Naive thymus-derived CD8-positive, alpha-beta T cell (primary cell): ENCODE data around the gene NGRN. TPM values are rescaled to one million over a fixed set of nuclear protein-coding genes. Genes with fewer than 3 reads are reported as not detected.
"Not testable (repeated sequence)": the region's sequence is repeated elsewhere in the genome, so short reads cannot be mapped to it uniquely, and the experiment has no call there.

Experiments
- ATAC-seq, 2 donors: fragments of 150-1000 bp; cut with Tn5 transposase in 1 of 2; sonication (Bioruptor Pico), chemical (Tn5 transposase) in 1 of 2; 1 replicate in 1 of 2; 2 replicates in 1 of 2; pipeline ENCODE4 v1.10.0; 2021; ENCODE audit warnings: mild to moderate bottlenecking in 2 of 2, moderate library complexity in 2 of 2
- POLR2A ChIA-PET: fragments of 350-600 bp; sonication (Branson Sonifier 250); formaldehyde crosslinking; loops from one replicate; lab custom pipeline; 2021; ENCODE audit warnings: antibody characterized with exemption; lab: Charles Lee
- DNase-seq, 10 donors: peaks; one replicate each; pipeline versions ENCODE4 v3.0.0 to v3.0.0-alpha.2; 2020 to 2022
- H3K27ac Mint-ChIP-seq, 10 donors: one replicate each; pipeline ENCODE4 v1.8.0; 2020 to 2022; ENCODE audit warnings: mild to moderate bottlenecking in 10 of 10, mixed read lengths in 10 of 10, moderate library complexity in 4 of 10, inconsistent platforms in 1 of 10
- H3K27me3 Mint-ChIP-seq, 5 donors: one replicate each; pipeline ENCODE4 v1.8.0; 2021 to 2022; ENCODE audit warnings: mixed read lengths in 5 of 5
- H3K36me3 Mint-ChIP-seq, 3 donors: one replicate each; pipeline ENCODE4 v1.8.0; 2020 to 2022; ENCODE audit warnings: mixed read lengths in 3 of 3, mild to moderate bottlenecking in 2 of 3, inconsistent platforms in 1 of 3
- H3K4me1 Mint-ChIP-seq, 4 donors: one replicate each; pipeline ENCODE4 v1.8.0; 2021 to 2022; ENCODE audit warnings: mixed read lengths in 4 of 4
- H3K4me3 Mint-ChIP-seq, 10 donors: one replicate each; pipeline ENCODE4 v1.8.0; 2020 to 2022; ENCODE audit warnings: mild to moderate bottlenecking in 10 of 10, mixed read lengths in 10 of 10, moderate library complexity in 6 of 10, inconsistent platforms in 1 of 10
- H3K9me3 Mint-ChIP-seq, 9 donors: one replicate each; pipeline ENCODE4 v1.8.0; 2020 to 2022; ENCODE audit warnings: mixed read lengths in 9 of 9, mild to moderate bottlenecking in 3 of 9, inconsistent platforms in 1 of 9, moderate library complexity in 1 of 9
- polyA plus RNA-seq, 3 donors: library from polyadenylated mRNA; unstranded; fragments of 300-500 nt; fragmentation: Illumina TruSeq; gene quantifications; one replicate each; pipeline ENCODE4 v1.2.3, GENCODE V29; 2021
- total RNA-seq, 8 experiments: library from RNA in 2 of 8; stranded (reverse) in 2 of 8; gene quantifications; one replicate each; pipeline ENCODE4 v1.2.3 and lab custom pipeline; 2021 to 2026

NGRN gene
- total and polyA plus RNA-seq, 5 experiments from 2014 or later = 25.9 to 53.3 (median 42.9) TPM

GRCh38 chr15:90291679-90292356 is 26.3 kb downstream of the NGRN start:
- ATAC-seq = no peak
- peaks cover 4 to 7% (median 6%) of the 10 kb centered on the region in 4 donors for H3K4me1 Mint-ChIP-seq
- H3K9me3 Mint-ChIP-seq = no peaks in the 10 kb centered on the region
- H3K4me3 Mint-ChIP-seq = no peak overlapping the region
- no peak overlapping the region for H3K27ac Mint-ChIP-seq
- POLR2A ChIA-PET = interaction anchor here (0.5 kb wide), 1 partner anchor 201 kb away, joined by 6 read pairs; no protein-coding TSS in a partner anchor
- peaks cover 0 to 16% (median 5%) of the 10 kb centered on the region in 5 donors for H3K27me3 Mint-ChIP-seq
- no peaks in the 10 kb centered on the region for H3K36me3 Mint-ChIP-seq
- DNase-seq = no peak

- not testable (repeated sequence) for H3K36me3 Mint-ChIP-seq, H3K27ac Mint-ChIP-seq, H3K4me1 Mint-ChIP-seq, H3K4me3 Mint-ChIP-seq, H3K9me3 Mint-ChIP-seq
- POLR2A ChIA-PET = interaction anchor here (0.6 kb wide), 1 partner anchor 15 kb away, joined by 3 read pairs; no protein-coding TSS in a partner anchor
- DNase-seq = peak; percentile 23 to 78 (median 60)
- peaks cover 0 to 16% (median 5%) of the 10 kb centered on the region in 5 donors for H3K27me3 Mint-ChIP-seq
- ATAC-seq = peak in 1 of 2 donors; percentile 53
Measured at GRCh38 chr15:90293040-90293810, 27.8 kb downstream of the NGRN start.

GRCh38 chr15:90294159-90294558 is 28.7 kb downstream of the NGRN start:
- H3K4me1 Mint-ChIP-seq = peaks cover 4 to 7% (median 6%) of the 10 kb centered on the region in 4 donors
- no peak for DNase-seq
- no peak for ATAC-seq
- peaks cover 0 to 16% (median 5%) of the 10 kb centered on the region in 5 donors for H3K27me3 Mint-ChIP-seq
- H3K27ac Mint-ChIP-seq = peak overlapping the region in 1 of 10 donors; percentile 3
- no peaks in the 10 kb centered on the region for H3K36me3 Mint-ChIP-seq
- H3K4me3 Mint-ChIP-seq = no peak overlapping the region
- H3K9me3 Mint-ChIP-seq = no peaks in the 10 kb centered on the region
- POLR2A ChIA-PET = no interaction called here

- DNase-seq = no peak
- H3K9me3 Mint-ChIP-seq = no peaks in the 10 kb centered on the region
- H3K27ac Mint-ChIP-seq = peak overlapping the region in 1 of 10 donors; percentile 3
- H3K36me3 Mint-ChIP-seq = no peaks in the 10 kb centered on the region
- no peak for ATAC-seq
- POLR2A ChIA-PET = no interaction called here
- H3K4me3 Mint-ChIP-seq = no peak overlapping the region
- H3K4me1 Mint-ChIP-seq = peaks cover 4 to 7% (median 6%) of the 10 kb centered on the region in 4 donors
- H3K27me3 Mint-ChIP-seq = peaks cover 0 to 16% (median 5%) of the 10 kb centered on the region in 5 donors
Measured at GRCh38 chr15:90294601-90295269, 29.3 kb downstream of the NGRN start.

- Mint-ChIP-seq H3K9me3 (no peaks in the 10 kb centered on the region), H3K27ac (no peak overlapping the region), H3K4me1 (peaks cover 4 to 7% (median 6%) of the 10 kb centered on the region in 4 donors), H3K27me3 (peaks cover 0 to 16% (median 5%) of the 10 kb centered on the region in 5 donors), H3K36me3 (no peaks in the 10 kb centered on the region), H3K4me3 (no peak overlapping the region)
- ATAC-seq (no peak), DNase-seq (no peak)
- POLR2A ChIA-PET = no interaction called here
Measured at GRCh38 chr15:90295270-90295648, 29.8 kb downstream of the NGRN start.

GRCh38 chr15:90296316-90296884 is 30.9 kb downstream of the NGRN start:
- peaks cover 9 to 13% (median 10%) of the 10 kb centered on the region in 4 donors for H3K4me1 Mint-ChIP-seq
- H3K9me3 Mint-ChIP-seq, POLR2A ChIA-PET, H3K4me3 Mint-ChIP-seq, H3K36me3 Mint-ChIP-seq, H3K27ac Mint-ChIP-seq, ATAC-seq, DNase-seq: not testable (repeated sequence)
- H3K27me3 Mint-ChIP-seq = peaks cover 0 to 16% (median 5%) of the 10 kb centered on the region in 5 donors

GRCh38 chr15:90297021-90297420 is 31.5 kb downstream of the NGRN start:
- peaks cover 0 to 16% (median 5%) of the 10 kb centered on the region in 5 donors for H3K27me3 Mint-ChIP-seq
- H3K9me3 Mint-ChIP-seq = no peaks in the 10 kb centered on the region
- no peak overlapping the region for H3K27ac Mint-ChIP-seq
- ATAC-seq = no peak
- POLR2A ChIA-PET = no interaction called here
- no peak for DNase-seq
- no peak overlapping the region for H3K4me3 Mint-ChIP-seq
- H3K4me1 Mint-ChIP-seq = peaks cover 9 to 15% (median 10%) of the 10 kb centered on the region in 4 donors
- no peaks in the 10 kb centered on the region for H3K36me3 Mint-ChIP-seq

- Mint-ChIP-seq H3K27ac (peak overlapping the region in 2 of 10 donors; percentile 22 to 53), H3K36me3 (no peaks in the 10 kb centered on the region), H3K4me1 (peaks cover 3 to 8% (median 4%) of the 10 kb centered on the region in 4 donors), H3K4me3 (no peak overlapping the region), H3K9me3 (no peaks in the 10 kb centered on the region), H3K27me3 (no peaks in the 10 kb centered on the region)
- ATAC-seq (no peak), DNase-seq (no peak)
- POLR2A ChIA-PET = no interaction called here
Measured at GRCh38 chr15:90300541-90300940, 35.1 kb downstream of the NGRN start.

- Mint-ChIP-seq H3K36me3 (no peaks in the 10 kb centered on the region), H3K9me3 (no peaks in the 10 kb centered on the region), H3K4me3 (no peak overlapping the region), H3K27ac (peak overlapping the region in 1 of 10 donors; percentile 53), H3K27me3 (no peaks in the 10 kb centered on the region), H3K4me1 (peaks cover 3 to 11% (median 9%) of the 10 kb centered on the region in 4 donors)
- POLR2A ChIA-PET = no interaction called here
- ATAC-seq = peak; percentile 43 to 65
- peak; percentile 30 to 77 (median 47) for DNase-seq
Measured at GRCh38 chr15:90300988-90301706, 35.7 kb downstream of the NGRN start.

- H3K27ac Mint-ChIP-seq = no peak overlapping the region
- no peak for ATAC-seq
- H3K36me3 Mint-ChIP-seq = no peaks in the 10 kb centered on the region
Measured at GRCh38 chr15:90301707-90302300, 36.3 kb downstream of the NGRN start.

GRCh38 chr15:90305355-90305754 is 39.9 kb downstream of the NGRN start:
- H3K36me3 Mint-ChIP-seq, H3K27me3 Mint-ChIP-seq, ATAC-seq, H3K27ac Mint-ChIP-seq, DNase-seq, H3K4me3 Mint-ChIP-seq, H3K9me3 Mint-ChIP-seq: not testable (repeated sequence)
- H3K4me1 Mint-ChIP-seq = peaks cover 6 to 28% (median 21%) of the 10 kb centered on the region in 4 donors
- POLR2A ChIA-PET = interaction anchor here (1.0 kb wide), 1 partner anchor 74 kb away, joined by 3 read pairs; no protein-coding TSS in a partner anchor

More at GRCh38 chr15:90301707-90302300, 36.3 kb downstream of the NGRN start:
- Mint-ChIP-seq H3K9me3 (no peaks in the 10 kb centered on the region), H3K4me1 (peaks cover 6 to 17% (median 16%) of the 10 kb centered on the region in 4 donors), H3K4me3 (no peak overlapping the region), H3K27me3 (no peaks in the 10 kb centered on the region)
- POLR2A ChIA-PET = no interaction called here
- no peak for DNase-seq
